ENCODE measurements around the gene TMC1.

DNA sequence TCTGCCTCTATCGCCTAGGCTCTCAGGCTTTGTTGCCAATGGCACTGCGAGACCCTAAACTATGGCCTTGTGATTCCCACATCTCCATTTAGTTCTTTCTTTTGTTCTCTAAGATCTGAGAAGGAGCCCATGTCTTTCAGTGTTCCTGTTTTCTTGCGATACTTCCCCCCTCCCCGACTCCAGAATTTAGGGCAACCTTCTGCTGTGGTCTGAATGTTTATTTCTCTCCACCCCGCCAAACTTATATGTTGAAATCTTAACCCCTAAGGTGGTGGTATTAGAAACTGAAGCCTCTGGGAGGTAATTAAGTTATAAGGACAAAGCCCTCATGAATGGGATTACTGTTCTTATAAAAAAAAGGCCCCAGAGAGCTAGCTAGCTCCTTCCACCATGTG, 6.4 kb downstream of the TMC1 start:
- TF ChIP-seq CHD2 (IDR thresholded peaks at IDR 0.05; ENCODE audit: low read length), result no peak
- TF ChIP-seq, protein P1, sequence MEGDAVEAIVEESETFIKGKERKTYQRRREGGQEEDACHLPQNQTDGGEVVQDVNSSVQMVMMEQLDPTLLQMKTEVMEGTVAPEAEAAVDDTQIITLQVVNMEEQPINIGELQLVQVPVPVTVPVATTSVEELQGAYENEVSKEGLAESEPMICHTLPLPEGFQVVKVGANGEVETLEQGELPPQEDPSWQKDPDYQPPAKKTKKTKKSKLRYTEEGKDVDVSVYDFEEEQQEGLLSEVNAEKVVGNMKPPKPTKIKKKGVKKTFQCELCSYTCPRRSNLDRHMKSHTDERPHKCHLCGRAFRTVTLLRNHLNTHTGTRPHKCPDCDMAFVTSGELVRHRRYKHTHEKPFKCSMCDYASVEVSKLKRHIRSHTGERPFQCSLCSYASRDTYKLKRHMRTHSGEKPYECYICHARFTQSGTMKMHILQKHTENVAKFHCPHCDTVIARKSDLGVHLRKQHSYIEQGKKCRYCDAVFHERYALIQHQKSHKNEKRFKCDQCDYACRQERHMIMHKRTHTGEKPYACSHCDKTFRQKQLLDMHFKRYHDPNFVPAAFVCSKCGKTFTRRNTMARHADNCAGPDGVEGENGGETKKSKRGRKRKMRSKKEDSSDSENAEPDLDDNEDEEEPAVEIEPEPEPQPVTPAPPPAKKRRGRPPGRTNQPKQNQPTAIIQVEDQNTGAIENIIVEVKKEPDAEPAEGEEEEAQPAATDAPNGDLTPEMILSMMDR (IDR thresholded peaks at IDR 0.05; ENCODE audit: control extremely low read depth in 1 of 3, insufficient read depth in 1 of 3, low read depth in 1 of 3, low read length in 3 of 3), result no peak

Data from H1 (cell line).